Left ventricle myocardium inferior (tissue), 1 donor: Measurements from ENCODE around the gene WDR37. TPM values are rescaled to one million over a fixed set of nuclear protein-coding genes. Genes with fewer than 3 reads are reported as not detected.

Source experiments
- DNase-seq: peaks from one replicate; pipeline ENCODE4 v3.0.0-alpha.2; 2020
- H3K27ac ChIP-seq: fragments of 200-600 bp; replicated peaks from 2 replicates; pipeline ENCODE4 v1.8.0; 2021
- H3K27me3 ChIP-seq: fragments of 200-600 bp; 2 replicates; pipeline ENCODE4 v1.8.0; 2021; ENCODE audit warnings: low read depth
- H3K36me3 ChIP-seq: fragments of 200-600 bp; 2 replicates; pipeline ENCODE4 v1.8.0; 2021
- H3K4me1 ChIP-seq: fragments of 200-600 bp; 2 replicates; pipeline ENCODE4 v1.8.0; 2021
- H3K4me3 ChIP-seq: fragments of 200-600 bp; 2 replicates; pipeline ENCODE4 v1.8.0; 2021; ENCODE audit warnings: mild to moderate bottlenecking, moderate library complexity
- H3K9me3 ChIP-seq: fragments of 200-600 bp; replicated peaks from 2 replicates; pipeline ENCODE4 v1.8.0; 2021
- CTCF ChIP-seq: fragments of 200-600 bp; IDR thresholded peaks from 2 replicates; pipeline ENCODE4 v1.8.0; 2021; ENCODE audit warnings: antibody characterized with exemption, mild to moderate bottlenecking, borderline replicate concordance
- intact Hi-C: fragments of 100-400 bp; cut with micrococcal nuclease; formaldehyde crosslinking; loops from one replicate; pipeline ENCODE4 v1.11.0; 2022
- total RNA-seq: library from RNA; stranded (reverse); fragmentation: NEBNext Ultra II Directional; extraction: Animal tissue kit (Norgen Biotek cat#: 25700); gene quantifications from one replicate; pipeline ENCODE4 v1.2.1, GENCODE V29; 2021
- donor health status: DM: no; HTN: yes; CAD: no; lungs with severe emphysema.

WDR37 gene
- total RNA-seq, 1 donor from 2014 or later = 28.2 TPM

- TF ChIP-seq CTCF = no peak
- no peaks in the 10 kb centered on the region for H3K9me3 ChIP-seq
- intact Hi-C loops = no loop called here
- H3K36me3 ChIP-seq = no peaks in the 10 kb centered on the region
- peaks cover 15% of the 10 kb centered on the region for H3K27me3 ChIP-seq
- H3K4me1 ChIP-seq = peaks cover 4% of the 10 kb centered on the region
- H3K27ac ChIP-seq = no peak overlapping the region
- DNase-seq = no peak
- no peak overlapping the region for H3K4me3 ChIP-seq
These were observed 96.4 kb downstream of the WDR37 start for GRCh38 chr10:1152386-1153250.

GRCh38 chr10:1153251-1153763 lies 97.1 kb downstream of the WDR37 start:
- no peaks in the 10 kb centered on the region for H3K36me3 ChIP-seq
- H3K9me3 ChIP-seq = no peaks in the 10 kb centered on the region
- H3K4me1 ChIP-seq = peaks cover 4% of the 10 kb centered on the region
- DNase-seq = no peak
- no peak for TF ChIP-seq CTCF
- H3K4me3 ChIP-seq = no peak overlapping the region
- no peak overlapping the region for H3K27ac ChIP-seq
- intact Hi-C loops = no loop called here
- peaks cover 21% of the 10 kb centered on the region for H3K27me3 ChIP-seq

- intact Hi-C loops = no loop called here
- H3K27me3 ChIP-seq = peaks cover 24% of the 10 kb centered on the region
- no peak overlapping the region for H3K4me3 ChIP-seq
- DNase-seq = no peak
- no peak overlapping the region for H3K27ac ChIP-seq
- TF ChIP-seq CTCF = no peak
- no peaks in the 10 kb centered on the region for H3K9me3 ChIP-seq
- peaks cover 4% of the 10 kb centered on the region for H3K4me1 ChIP-seq
- H3K36me3 ChIP-seq = no peaks in the 10 kb centered on the region
These were observed 97.7 kb downstream of the WDR37 start for GRCh38 chr10:1153805-1154351.

GRCh38 chr10:1154531-1155295 lies 98.5 kb downstream of the WDR37 start:
- peaks cover 4% of the 10 kb centered on the region for H3K4me1 ChIP-seq
- no peak overlapping the region for H3K4me3 ChIP-seq
- no peaks in the 10 kb centered on the region for H3K9me3 ChIP-seq
- no peak overlapping the region for H3K27ac ChIP-seq
- H3K27me3 ChIP-seq = peaks cover 31% of the 10 kb centered on the region
- no peak for DNase-seq
- no peak for TF ChIP-seq CTCF
- intact Hi-C loops = no loop called here
- H3K36me3 ChIP-seq = no peaks in the 10 kb centered on the region

- TF ChIP-seq CTCF = no peak
- no peaks in the 10 kb centered on the region for H3K36me3 ChIP-seq
- H3K4me3 ChIP-seq = no peak overlapping the region
- H3K27me3 ChIP-seq = peaks cover 35% of the 10 kb centered on the region
- H3K9me3 ChIP-seq = no peaks in the 10 kb centered on the region
- no peaks in the 10 kb centered on the region for H3K4me1 ChIP-seq
- intact Hi-C loops = no loop called here
- DNase-seq = no peak
- H3K27ac ChIP-seq = no peak overlapping the region
These were observed 99.8 kb downstream of the WDR37 start for GRCh38 chr10:1155791-1156615.
